K562 (cell line): Measurements from ENCODE around the gene MICU1. TPM values are rescaled to one million over a fixed set of nuclear protein-coding genes. Genes with fewer than 3 reads are reported as not detected.

Experiments
- CBX1 ChIP-seq: sonication (generic); IDR thresholded peaks from 2 replicates; pipeline ENCODE4 v1.6.1; 2016; ENCODE audit warnings: antibody characterized with exemption, low read depth, mild to moderate bottlenecking
- CREB1 ChIP-seq, 2 experiments: sonication (generic) in 1 of 2; formaldehyde crosslinking in 1 of 2; IDR thresholded peaks; 2 replicates each; pipeline versions ENCODE4 v1.6.1 to v1.8.0; 2012 to 2022; ENCODE audit warnings: inconsistent platforms in 1 of 2, mild to moderate bottlenecking in 1 of 2, missing genetic modification reagents in 1 of 2, moderate library complexity in 1 of 2
- EP300 ChIP-seq: IDR thresholded peaks from 2 replicates; pipeline ENCODE4 v1.6.1; 2012; ENCODE audit warnings: low read length, improper control_type of control experiment
- GATAD2B ChIP-seq: fragments of 450-650 bp; IDR thresholded peaks from 2 replicates; pipeline ENCODE4 v1.6.1; 2017; ENCODE audit warnings: mild to moderate bottlenecking, borderline replicate concordance
- KDM2B ChIP-seq: fragments of 250-450 bp; sonication (Bioruptor Pico); IDR thresholded peaks from 2 replicates; pipeline ENCODE4 v1.8.0; 2021; ENCODE audit warnings: mild to moderate bottlenecking, moderate library complexity
- NFE2L1 ChIP-seq: fragments of 450-650 bp; IDR thresholded peaks from 2 replicates; pipeline ENCODE4 v1.6.1; 2016; ENCODE audit warnings: missing genetic modification characterization, low read depth, mild to moderate bottlenecking, missing compliant biosample characterization, moderate library complexity, borderline replicate concordance
- NR2C2 ChIP-seq, 2 experiments: fragments of 200-800 bp in 1 of 2; sonication (Bioruptor generic) in 1 of 2; sonication (generic) in 1 of 2; formaldehyde crosslinking in 1 of 2; IDR thresholded peaks; 2 replicates each; pipeline versions ENCODE4 v1.6.1 to v1.8.0; 2016 to 2022; ENCODE audit warnings: mild to moderate bottlenecking in 1 of 2, missing compliant biosample characterization in 1 of 2, missing genetic modification characterization in 1 of 2, missing genetic modification reagents in 1 of 2
- RAD21 ChIP-seq, 2 experiments: fragments of 250-450 bp in 1 of 2; fragments of 450-650 bp in 1 of 2; sonication (Bioruptor Pico) in 1 of 2; formaldehyde crosslinking in 1 of 2; IDR thresholded peaks in 1 of 2; conservative IDR thresholded peaks in 1 of 2; 2 replicates each; pipeline versions ENCODE4 v1.4.0 to v1.8.0; 2020 to 2022; ENCODE audit warnings: mild to moderate bottlenecking in 2 of 2, moderate library complexity in 1 of 2
- SMARCA4 ChIP-seq: fragments of 450-650 bp; IDR thresholded peaks from 2 replicates; pipeline ENCODE4 v1.6.1; 2016
- TAF1 ChIP-seq: IDR thresholded peaks from 2 replicates; pipeline ENCODE4 v1.6.1; 2011; ENCODE audit warnings: mild to moderate bottlenecking, low read length, moderate library complexity; ENCODE audit not compliant: insufficient read depth, control insufficient read depth, severe bottlenecking; ENCODE audit errors: extremely low read depth
- ZBED1 ChIP-seq: IDR thresholded peaks from 2 replicates; pipeline ENCODE4 v1.6.1; 2014
- ZFP30 ChIP-seq: fragments of 250-450 bp; sonication (Bioruptor Pico); IDR thresholded peaks from 2 replicates; pipeline ENCODE4 v1.8.0; 2022; ENCODE audit warnings: moderate library complexity, mild to moderate bottlenecking, inconsistent platforms, borderline replicate concordance
- ZNF12 ChIP-seq: sonication (generic); formaldehyde crosslinking; IDR thresholded peaks from 2 replicates; pipeline ENCODE4 v1.4.0; 2020; ENCODE audit warnings: mild to moderate bottlenecking, missing genetic modification reagents
- ZNF165 ChIP-seq: fragments of 250-450 bp; sonication (Bioruptor Pico); IDR thresholded peaks from 2 replicates; pipeline ENCODE4 v1.4.0; 2020; ENCODE audit warnings: borderline replicate concordance
- ZNF766 ChIP-seq: fragments of 200-800 bp; sonication (Bioruptor generic); conservative IDR thresholded peaks from 2 replicates; pipeline ENCODE4 v1.6.1; 2016; ENCODE audit warnings: missing genetic modification characterization, missing compliant biosample characterization
- polyA plus RNA-seq, 8 experiments: library from polyadenylated mRNA; depleted of rRNA in 4 of 8; stranded (reverse) in 5 of 8; unstranded in 3 of 8; fragments of >200 nt; fragmentation: Nextera tagmentation in 2 of 8; fragmentation: Illumina TruSeq in 1 of 8; extraction: Ambion mirVana in 2 of 8; extraction: Trizol in 1 of 8; gene quantifications; 2 replicates each; pipeline versions ENCODE4 v1.2.1 to v1.2.3, GENCODE V29; 2011 to 2014; ENCODE audit warnings: inconsistent platforms in 1 of 8, missing spikeins in 1 of 8
- total RNA-seq, 7 experiments: library from RNA; depleted of rRNA in 6 of 7; stranded (reverse); fragments of >200 nt in 6 of 7; fragmentation: Illumina TruSeq in 2 of 7; extraction: Trizol in 2 of 7; gene quantifications; 2 replicates each; pipeline versions ENCODE4 v1.2.1 to v1.2.3, GENCODE V29; 2011 to 2021; ENCODE audit warnings: low replicate concordance in 1 of 7
- TF ChIP-seq, protein P1 (sequence below): fragments of 450-650 bp; IDR thresholded peaks from 2 replicates; pipeline ENCODE4 v1.6.1; 2018; ENCODE audit warnings: mild to moderate bottlenecking, low read depth; ENCODE audit not compliant: partially characterized antibody
- TF ChIP-seq, protein P2 (sequence below): fragments of 250-450 bp; sonication (Bioruptor Pico); IDR thresholded peaks from 2 replicates; pipeline ENCODE4 v1.4.0; 2020; ENCODE audit warnings: mild to moderate bottlenecking
- TF ChIP-seq, protein P3 (sequence below): fragments of 450-650 bp; IDR thresholded peaks from 2 replicates; pipeline ENCODE4 v1.6.1; 2016; ENCODE audit warnings: low read depth, mild to moderate bottlenecking, moderate library complexity
- TF ChIP-seq, protein P4 (sequence below): fragments of 450-650 bp; formaldehyde crosslinking; IDR thresholded peaks from 2 replicates; pipeline ENCODE4 v1.4.0; 2022; ENCODE audit warnings: missing genetic modification characterization
- TF ChIP-seq, protein P5 (sequence below): IDR thresholded peaks from 3 replicates; pipeline ENCODE4 v1.6.1; 2011; ENCODE audit warnings: borderline replicate concordance, mild to moderate bottlenecking; ENCODE audit not compliant: insufficient read length, insufficient read depth

MICU1 gene
- total and polyA plus RNA-seq, 9 of the 15 experiments (the other 6 are each of a cell fraction or from before 2014, with no cell fraction given), result 29.3 to 76.8 (median 48.4) TPM

DNA sequence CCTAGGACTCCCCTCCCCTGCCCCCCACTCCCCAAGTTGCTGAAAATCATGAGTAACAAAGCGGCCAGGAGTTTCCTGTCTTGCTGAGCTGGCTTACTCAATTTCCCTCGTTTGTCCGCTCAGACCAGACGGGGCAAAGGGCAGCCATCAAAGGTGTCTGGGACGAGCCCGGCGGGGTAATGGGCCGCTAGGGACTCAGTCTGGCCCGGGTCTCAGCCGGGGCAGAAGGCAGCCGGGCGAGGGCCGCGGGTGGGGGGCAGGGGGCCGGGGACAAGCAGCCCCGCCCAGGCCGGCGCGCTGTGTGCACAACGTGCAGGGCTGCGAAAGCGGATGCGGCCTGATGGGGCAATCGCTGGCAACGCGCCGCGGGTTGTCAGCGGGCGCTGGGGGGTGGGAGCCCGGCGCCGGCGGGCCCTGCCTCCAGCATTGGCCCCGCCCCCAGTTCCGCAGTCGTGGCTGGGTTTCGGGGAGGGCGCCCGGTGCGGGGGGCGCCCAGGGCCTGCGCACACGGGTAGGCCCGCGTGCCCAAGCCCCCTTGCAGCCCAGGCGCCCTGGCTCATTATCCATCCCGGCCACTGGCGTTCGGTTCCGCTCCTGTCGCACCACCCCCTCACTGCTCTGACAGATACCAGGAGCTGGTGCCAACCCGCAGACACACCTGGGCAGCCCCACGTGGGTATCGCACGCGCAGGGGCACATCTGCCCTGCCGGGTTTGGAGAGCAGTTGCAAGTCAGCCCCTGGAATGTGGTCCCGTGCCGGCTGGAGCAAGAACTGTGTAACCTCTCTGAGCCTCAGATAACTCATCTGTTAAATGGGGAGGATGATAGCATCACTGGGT, 306.2 kb downstream of the MICU1 start (continued):
- no peak for TF ChIP-seq ZNF12 (CRISPR knock-in tag)
- TF ChIP-seq TAF1, result no peak
- no peak for TF ChIP-seq ZBED1
- no peak for TF ChIP-seq ZFP30 (CRISPR knock-in tag)
- TF ChIP-seq ZNF165, result no peak
- TF ChIP-seq NFE2L1 (tag), result no peak
- TF ChIP-seq RAD21 (CRISPR knock-in tag; conservative IDR thresholded peaks at IDR 0.05 in 1 of 2, IDR thresholded peaks at IDR 0.05 in 1 of 2), result no peak
- TF ChIP-seq, protein P1, sequence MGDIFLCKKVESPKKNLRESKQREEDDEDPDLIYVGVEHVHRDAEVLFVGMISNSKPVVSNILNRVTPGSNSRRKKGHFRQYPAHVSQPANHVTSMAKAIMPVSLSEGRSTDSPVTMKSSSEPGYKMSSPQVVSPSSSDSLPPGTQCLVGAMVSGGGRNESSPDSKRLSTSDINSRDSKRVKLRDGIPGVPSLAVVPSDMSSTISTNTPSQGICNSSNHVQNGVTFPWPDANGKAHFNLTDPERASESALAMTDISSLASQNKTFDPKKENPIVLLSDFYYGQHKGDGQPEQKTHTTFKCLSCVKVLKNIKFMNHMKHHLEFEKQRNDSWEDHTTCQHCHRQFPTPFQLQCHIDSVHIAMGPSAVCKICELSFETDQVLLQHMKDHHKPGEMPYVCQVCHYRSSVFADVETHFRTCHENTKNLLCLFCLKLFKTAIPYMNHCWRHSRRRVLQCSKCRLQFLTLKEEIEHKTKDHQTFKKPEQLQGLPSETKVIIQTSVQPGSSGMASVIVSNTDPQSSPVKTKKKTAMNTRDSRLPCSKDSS, result no peak
- no peak for TF ChIP-seq CREB1 (IDR thresholded peaks at IDR 0.05)
- no peak for TF ChIP-seq CREB1 (CRISPR knock-in tag; IDR thresholded peaks at IDR 0.05)
- TF ChIP-seq GATAD2B, result no peak
- TF ChIP-seq, protein P2, sequence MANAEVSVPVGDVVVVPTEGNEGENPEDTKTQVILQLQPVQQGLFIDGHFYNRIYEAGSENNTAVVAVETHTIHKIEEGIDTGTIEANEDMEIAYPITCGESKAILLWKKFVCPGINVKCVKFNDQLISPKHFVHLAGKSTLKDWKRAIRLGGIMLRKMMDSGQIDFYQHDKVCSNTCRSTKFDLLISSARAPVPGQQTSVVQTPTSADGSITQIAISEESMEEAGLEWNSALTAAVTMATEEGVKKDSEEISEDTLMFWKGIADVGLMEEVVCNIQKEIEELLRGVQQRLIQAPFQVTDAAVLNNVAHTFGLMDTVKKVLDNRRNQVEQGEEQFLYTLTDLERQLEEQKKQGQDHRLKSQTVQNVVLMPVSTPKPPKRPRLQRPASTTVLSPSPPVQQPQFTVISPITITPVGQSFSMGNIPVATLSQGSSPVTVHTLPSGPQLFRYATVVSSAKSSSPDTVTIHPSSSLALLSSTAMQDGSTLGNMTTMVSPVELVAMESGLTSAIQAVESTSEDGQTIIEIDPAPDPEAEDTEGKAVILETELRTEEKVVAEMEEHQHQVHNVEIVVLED (CRISPR knock-in tag), result no peak
- no peak for TF ChIP-seq KDM2B
- TF ChIP-seq ZNF766 (CRISPR knock-in tag), result no peak
- no peak; the same call in 1 of the 2 replicates for TF ChIP-seq EP300
- TF ChIP-seq CBX1, result peak; percentile 67; the same call in 1 of the 2 replicates
- no peak for TF ChIP-seq SMARCA4
- TF ChIP-seq, protein P3, sequence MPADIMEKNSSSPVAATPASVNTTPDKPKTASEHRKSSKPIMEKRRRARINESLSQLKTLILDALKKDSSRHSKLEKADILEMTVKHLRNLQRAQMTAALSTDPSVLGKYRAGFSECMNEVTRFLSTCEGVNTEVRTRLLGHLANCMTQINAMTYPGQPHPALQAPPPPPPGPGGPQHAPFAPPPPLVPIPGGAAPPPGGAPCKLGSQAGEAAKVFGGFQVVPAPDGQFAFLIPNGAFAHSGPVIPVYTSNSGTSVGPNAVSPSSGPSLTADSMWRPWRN, result no peak
- TF ChIP-seq, protein P4, sequence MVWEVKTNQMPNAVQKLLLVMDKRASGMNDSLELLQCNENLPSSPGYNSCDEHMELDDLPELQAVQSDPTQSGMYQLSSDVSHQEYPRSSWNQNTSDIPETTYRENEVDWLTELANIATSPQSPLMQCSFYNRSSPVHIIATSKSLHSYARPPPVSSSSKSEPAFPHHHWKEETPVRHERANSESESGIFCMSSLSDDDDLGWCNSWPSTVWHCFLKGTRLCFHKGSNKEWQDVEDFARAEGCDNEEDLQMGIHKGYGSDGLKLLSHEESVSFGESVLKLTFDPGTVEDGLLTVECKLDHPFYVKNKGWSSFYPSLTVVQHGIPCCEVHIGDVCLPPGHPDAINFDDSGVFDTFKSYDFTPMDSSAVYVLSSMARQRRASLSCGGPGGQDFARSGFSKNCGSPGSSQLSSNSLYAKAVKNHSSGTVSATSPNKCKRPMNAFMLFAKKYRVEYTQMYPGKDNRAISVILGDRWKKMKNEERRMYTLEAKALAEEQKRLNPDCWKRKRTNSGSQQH (CRISPR knock-in tag), result peak; percentile 62; the same call in 1 of the 2 replicates
- TF ChIP-seq, protein P5, sequence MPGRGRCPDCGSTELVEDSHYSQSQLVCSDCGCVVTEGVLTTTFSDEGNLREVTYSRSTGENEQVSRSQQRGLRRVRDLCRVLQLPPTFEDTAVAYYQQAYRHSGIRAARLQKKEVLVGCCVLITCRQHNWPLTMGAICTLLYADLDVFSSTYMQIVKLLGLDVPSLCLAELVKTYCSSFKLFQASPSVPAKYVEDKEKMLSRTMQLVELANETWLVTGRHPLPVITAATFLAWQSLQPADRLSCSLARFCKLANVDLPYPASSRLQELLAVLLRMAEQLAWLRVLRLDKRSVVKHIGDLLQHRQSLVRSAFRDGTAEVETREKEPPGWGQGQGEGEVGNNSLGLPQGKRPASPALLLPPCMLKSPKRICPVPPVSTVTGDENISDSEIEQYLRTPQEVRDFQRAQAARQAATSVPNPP, result no peak
- TF ChIP-seq NR2C2 (CRISPR knock-in tag; IDR thresholded peaks at IDR 0.05), result no peak
- TF ChIP-seq NR2C2 (tag; IDR thresholded peaks at IDR 0.05), result no peak
